ENCODE measurements around the gene SARDH.

Gene SARDH

GRCh38 chr9:133656211-133657119 lies 81.7 kb downstream of the SARDH start:
- in situ Hi-C loops (cut with MboI; ENCODE audit: low sequenced_read_pairs) = no loop called here

GRCh38 chr9:133655701-133656100 lies 82.5 kb downstream of the SARDH start:
- in situ Hi-C loops (cut with MboI; ENCODE audit: low sequenced_read_pairs) = no loop called here

GRCh38 chr9:133654736-133655657 lies 83.2 kb downstream of the SARDH start:
- in situ Hi-C loops (cut with MboI; ENCODE audit: low sequenced_read_pairs) = no loop called here

- in situ Hi-C loops (cut with MboI; ENCODE audit: low sequenced_read_pairs) = no loop called here
Observed at GRCh38 chr9:133653638-133654037, 84.5 kb downstream of the SARDH start.

- in situ Hi-C loops (cut with MboI; ENCODE audit: low sequenced_read_pairs) = no loop called here
Observed at GRCh38 chr9:133650026-133650425, 88.1 kb downstream of the SARDH start.

GRCh38 chr9:133649194-133649593 lies 89.0 kb downstream of the SARDH start:
- in situ Hi-C loops (cut with MboI; ENCODE audit: low sequenced_read_pairs) = no loop called here

GRCh38 chr9:133647765-133648469 lies 90.2 kb downstream of the SARDH start:
- in situ Hi-C loops (cut with MboI; ENCODE audit: low sequenced_read_pairs) = no loop called here

- in situ Hi-C loops (cut with MboI; ENCODE audit: low sequenced_read_pairs) = no loop called here
Observed at GRCh38 chr9:133647148-133647547, 91.0 kb downstream of the SARDH start.

- in situ Hi-C loops (cut with MboI; ENCODE audit: low sequenced_read_pairs) = no loop called here
Observed at GRCh38 chr9:133645021-133645765, 93.0 kb downstream of the SARDH start.

GRCh38 chr9:133643978-133644760 lies 94.0 kb downstream of the SARDH start:
- in situ Hi-C loops (cut with MboI; ENCODE audit: low sequenced_read_pairs) = no loop called here

GRCh38 chr9:133643362-133643755 lies 94.8 kb downstream of the SARDH start:
- in situ Hi-C loops (cut with MboI; ENCODE audit: low sequenced_read_pairs) = no loop called here

- in situ Hi-C loops (cut with MboI; ENCODE audit: low sequenced_read_pairs) = no loop called here
Observed at GRCh38 chr9:133642708-133643361, 95.3 kb downstream of the SARDH start.

GRCh38 chr9:133641861-133642595 lies 96.1 kb downstream of the SARDH start:
- in situ Hi-C loops (cut with MboI; ENCODE audit: low sequenced_read_pairs) = no loop called here

GRCh38 chr9:133641396-133641655 lies 96.8 kb downstream of the SARDH start:
- in situ Hi-C loops (cut with MboI; ENCODE audit: low sequenced_read_pairs) = no loop called here

- in situ Hi-C loops (cut with MboI; ENCODE audit: low sequenced_read_pairs) = no loop called here
Observed at GRCh38 chr9:133640580-133641395, 97.4 kb downstream of the SARDH start.

- in situ Hi-C loops (cut with MboI; ENCODE audit: low sequenced_read_pairs) = no loop called here
Observed at GRCh38 chr9:133640160-133640559, 98.0 kb downstream of the SARDH start.

- in situ Hi-C loops (cut with MboI; ENCODE audit: low sequenced_read_pairs) = no loop called here
Observed at GRCh38 chr9:133639613-133640012, 98.5 kb downstream of the SARDH start.

- in situ Hi-C loops (cut with MboI; ENCODE audit: low sequenced_read_pairs) = no loop called here
Observed at GRCh38 chr9:133638711-133639110, 99.4 kb downstream of the SARDH start.

Measured in HL-60/S4 treated with retinoic acid at 250 ng/mL for 4 days and 3 days (cell line).